GM03348 (cell line): ENCODE data around the gene PAM16.

ENCODE experiments used
- DNase-seq: peaks from one replicate; pipeline ENCODE4 v3.0.0; 2012; ENCODE audit warnings: low spot score

PAM16 gene

GRCh38 chr16:4298761-4299522 lies 52.2 kb downstream of the PAM16 start:
- DNase-seq, result peak; percentile 97

GRCh38 chr16:4297480-4297879 lies 53.6 kb downstream of the PAM16 start:
- no peak for DNase-seq

- DNase-seq, result no peak
Observed at GRCh38 chr16:4295581-4295980, 55.5 kb downstream of the PAM16 start.

GRCh38 chr16:4293822-4294457 lies 57.2 kb downstream of the PAM16 start:
- DNase-seq, result peak; percentile 85

DNA sequence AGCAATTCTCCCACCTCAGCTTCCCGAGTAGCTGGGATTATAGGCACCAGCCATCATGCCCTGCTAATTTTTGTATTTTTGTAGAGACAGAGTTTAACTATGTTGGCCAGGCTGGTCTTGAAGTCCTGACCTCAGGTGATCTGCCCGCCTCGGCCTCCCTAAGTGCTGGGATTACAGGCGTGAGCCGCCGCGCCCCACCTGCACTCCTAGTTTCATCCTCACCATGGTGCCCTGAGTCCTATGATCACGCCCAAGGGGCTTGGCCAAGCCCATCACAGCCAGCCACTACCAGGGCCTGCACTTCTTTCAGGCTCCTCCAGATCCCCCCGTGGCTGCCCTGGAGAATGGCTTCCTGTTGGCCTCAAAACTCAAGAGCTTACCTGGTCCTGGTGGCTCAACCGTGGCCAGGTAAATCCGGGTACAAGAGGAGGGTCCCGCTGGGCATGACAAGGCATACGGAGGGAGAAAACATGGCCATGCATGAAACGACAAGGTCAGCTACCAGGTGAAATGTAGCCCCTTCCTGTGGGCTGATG lies 57.9 kb downstream of the PAM16 start:
- DNase-seq, result no peak

GRCh38 chr16:4291699-4292098 lies 59.4 kb downstream of the PAM16 start:
- no peak for DNase-seq
